Fibroblast of skin of scalp (primary cell): ENCODE measurements around the gene PHLDA1.

Source experiments
- DNase-seq: peaks from one replicate; pipeline ENCODE4 v3.0.0-alpha.2; 2013

Gene PHLDA1

DNA sequence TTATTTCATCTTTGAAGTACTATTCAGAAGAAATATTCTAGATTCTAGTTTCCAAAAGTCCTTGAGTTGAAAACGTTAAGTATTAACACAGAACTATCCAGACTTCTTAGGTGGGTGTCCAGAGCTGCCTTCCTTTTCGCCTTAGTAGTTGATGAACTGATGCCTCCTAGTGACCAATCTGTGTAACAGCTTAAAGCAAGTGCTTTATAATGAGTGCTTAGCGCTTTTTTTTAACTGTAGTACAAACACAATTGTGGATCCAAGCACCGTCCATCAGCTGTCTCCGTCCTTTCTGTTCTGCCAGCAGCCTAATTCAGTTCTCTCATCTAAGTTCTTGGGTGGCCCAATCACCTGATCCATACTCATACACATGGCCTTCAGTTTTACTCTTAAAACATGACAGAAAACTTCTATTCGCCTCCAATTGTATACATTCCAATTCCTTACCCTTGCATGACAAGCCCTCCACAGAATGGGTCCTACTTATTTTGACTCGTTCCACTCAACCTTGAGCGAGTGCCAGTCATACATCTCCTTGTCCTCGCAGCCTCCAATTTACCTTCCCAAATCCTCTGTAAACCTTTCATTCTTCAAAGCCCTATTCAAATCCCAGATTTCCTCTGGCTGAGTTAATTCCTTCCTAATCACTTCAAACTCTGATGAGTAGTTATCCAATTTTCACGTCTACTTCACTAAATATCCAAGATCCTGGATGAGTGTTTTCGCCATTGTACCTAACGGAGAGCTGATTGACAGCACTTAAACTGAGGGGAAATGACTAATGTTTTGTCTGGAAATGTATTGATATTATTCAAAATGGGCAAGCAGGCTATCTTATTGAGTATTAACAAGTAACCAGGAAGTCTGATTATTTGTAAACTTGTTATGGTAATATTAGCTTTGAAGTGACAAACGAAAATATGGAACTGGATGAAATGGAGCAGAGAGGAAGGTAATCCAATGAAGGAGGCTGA is 5.8 kb upstream of the PHLDA1 start:
- DNase-seq, result peak; percentile 84

DNA sequence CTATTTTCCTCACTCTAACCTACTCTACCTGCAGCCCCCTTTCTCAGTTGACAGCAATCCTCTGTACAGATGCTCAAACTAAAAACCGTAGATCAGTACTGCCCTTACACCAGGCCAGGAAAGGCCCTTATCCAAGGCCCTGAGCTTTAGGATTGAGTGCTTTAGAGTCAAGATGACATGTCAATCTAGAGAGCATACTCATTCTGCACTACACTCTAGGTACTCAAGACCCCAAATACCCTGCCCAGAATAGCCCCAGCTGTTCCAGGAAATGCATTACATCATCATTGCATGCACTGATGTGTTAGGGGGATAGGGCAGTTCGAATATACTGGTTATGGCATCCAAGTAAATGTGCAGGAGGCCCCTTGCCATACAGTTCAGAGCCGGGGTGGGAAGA is 3.5 kb upstream of the PHLDA1 start:
- no peak for DNase-seq

DNA sequence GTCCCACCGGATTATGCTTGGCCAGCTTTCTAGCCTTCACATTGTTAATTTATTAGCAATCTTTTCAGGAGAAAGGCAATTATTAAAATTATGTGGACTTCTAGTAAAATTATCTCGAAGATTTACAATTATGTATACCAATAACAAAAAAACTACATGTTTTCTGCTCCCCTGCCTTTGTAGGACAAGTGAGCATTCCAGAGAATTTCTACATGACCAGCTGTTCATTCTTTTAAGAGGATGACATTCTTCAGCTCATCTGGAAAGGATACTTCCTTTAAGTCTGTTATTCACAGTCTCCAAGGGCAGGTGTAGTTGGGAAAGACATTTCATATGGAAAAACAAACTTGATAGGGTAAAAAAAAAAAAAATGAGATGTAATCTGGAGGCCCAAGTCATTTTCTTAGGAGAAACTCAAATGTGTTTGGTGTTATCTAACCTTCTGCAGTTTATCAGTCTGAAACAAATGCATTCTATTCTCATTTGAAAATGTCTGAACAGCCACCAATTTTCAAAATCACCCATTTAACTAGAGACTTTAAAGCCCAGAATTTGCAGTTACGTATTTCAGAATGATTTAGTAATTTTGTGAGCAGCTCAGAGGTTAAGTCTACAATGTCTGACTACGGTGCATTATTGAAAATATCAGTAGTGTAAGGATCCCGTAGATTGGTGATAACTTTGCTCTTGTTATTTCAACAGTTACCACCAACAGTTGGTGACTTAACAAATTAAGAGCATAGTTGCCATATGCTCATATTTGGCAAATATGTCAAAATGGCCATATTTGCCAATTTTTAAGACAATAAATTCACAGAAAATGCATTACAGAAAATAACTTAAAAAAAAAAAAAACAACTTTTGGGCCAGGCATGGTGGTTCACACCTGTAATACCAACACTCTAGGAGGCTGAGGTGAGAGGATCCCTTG is 1.8 kb upstream of the PHLDA1 start:
- peak; percentile 15 for DNase-seq

DNA sequence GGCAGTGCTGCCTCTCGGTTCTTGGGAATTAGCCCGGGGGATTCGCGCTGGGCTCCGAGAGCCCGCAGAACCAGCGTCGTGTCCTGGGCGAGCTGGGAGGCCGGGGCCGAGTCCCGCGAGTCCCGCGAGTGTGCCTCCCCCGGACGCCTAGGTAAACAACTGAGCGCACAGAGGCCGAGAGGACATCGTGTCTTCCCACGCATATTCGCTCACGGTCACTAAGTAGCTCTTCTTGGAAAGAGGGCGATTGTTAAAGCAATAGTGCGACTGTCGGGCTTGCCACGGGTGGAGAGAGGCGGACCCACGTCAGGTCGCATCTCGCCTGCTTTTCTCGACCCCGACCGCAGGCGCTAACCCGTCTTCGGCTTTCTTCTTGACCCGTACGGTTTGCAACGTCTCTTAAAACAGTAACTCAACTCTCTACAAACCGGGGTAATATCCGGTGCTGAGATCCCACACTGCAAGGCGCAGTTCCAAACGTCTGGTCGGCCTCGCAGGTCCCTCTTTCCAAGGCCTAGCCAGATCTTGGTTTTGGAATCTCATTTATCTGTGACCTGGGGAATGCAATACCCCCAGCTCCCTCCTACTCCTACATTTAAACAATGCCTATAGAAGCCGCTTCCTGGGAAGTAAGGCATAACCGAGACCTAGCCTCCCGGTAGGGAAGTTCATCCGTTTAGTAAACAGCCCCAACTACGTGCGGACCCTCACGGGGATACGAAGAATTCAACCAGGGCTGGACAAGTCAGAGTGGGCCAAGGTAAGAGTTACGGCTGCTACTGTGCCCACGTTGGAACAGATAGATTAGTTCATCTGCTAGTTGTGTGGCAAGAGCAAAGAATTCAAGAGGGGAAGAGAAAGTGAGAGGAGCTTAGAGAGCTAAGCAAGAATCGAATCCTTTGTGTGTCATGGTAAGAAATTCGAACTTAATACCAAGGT is 736 bp upstream of the PHLDA1 start:
- peak; percentile 52 for DNase-seq

DNA sequence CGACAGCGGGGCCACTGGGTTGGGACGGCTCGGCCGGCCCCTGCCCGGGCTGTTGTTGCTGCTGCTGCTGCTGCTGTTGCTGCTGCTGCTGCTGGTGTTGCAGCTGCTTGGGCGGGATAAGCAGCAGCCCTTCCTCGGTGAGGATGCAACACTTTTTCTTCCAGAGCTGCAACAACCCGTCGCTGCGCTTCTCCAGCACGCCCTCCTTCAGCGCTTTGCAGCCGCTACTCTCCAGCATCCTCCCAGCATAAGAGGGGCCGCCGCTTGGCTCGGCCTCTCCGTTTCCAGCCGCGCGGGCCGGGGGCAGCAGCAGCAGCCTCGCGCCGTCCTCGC is 529 bp downstream of the PHLDA1 start:
- no peak for DNase-seq

DNA sequence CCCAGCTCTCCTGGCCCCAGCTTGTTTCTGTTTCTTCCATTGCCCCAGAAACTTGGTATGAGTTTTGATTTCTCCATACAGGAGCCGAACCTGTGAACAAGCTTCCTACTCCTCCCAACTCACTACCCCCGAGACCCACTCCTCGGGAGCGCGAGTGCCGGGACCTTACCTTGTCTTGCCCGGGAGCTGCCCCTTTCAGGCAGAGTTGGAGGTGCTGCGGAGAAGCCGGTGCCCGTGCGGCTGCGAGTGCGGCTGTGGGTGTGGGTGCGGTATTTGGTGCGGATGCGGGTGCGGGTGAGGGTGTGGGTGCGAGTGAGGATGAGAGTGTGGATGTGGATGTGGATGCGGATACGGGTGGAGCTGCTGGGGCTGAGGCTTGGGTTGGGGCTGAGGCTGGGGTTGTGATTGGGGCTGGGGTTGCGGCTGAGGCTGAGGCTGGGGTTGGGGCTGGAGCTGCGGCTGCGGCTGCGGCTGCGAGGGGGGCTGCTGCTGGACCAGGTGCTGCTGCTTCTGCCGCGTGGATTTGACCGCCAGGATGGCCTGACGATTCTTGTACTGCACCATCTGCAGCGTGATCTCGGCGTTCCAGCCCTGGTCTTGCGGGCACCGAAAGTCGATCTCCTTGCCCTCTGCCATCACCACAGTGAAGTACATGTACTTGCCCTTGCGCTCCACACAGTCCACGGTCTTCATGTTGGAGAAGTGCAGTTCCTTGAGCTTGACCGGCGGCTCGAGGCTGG is 1.1 kb downstream of the PHLDA1 start:
- DNase-seq, result peak; percentile 49

DNA sequence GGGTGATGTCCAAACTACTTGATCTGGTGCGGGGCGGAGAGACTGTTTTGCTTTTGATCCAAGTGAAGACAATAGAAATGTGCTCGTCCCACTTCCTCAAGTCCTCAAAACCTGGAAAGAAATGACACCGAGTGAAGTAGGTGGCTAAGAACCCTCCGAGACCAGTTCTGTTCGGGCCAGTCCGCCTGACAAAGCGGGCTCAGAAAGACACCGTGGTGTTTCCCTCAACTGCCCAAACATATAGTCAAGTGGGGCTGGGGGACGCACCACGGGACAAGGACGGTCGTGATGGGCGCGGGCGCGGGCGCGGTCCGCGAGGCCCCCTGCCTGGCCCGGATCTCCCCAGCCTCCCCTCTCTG is 1.6 kb downstream of the PHLDA1 start:
- peak; percentile 44 for DNase-seq

DNA sequence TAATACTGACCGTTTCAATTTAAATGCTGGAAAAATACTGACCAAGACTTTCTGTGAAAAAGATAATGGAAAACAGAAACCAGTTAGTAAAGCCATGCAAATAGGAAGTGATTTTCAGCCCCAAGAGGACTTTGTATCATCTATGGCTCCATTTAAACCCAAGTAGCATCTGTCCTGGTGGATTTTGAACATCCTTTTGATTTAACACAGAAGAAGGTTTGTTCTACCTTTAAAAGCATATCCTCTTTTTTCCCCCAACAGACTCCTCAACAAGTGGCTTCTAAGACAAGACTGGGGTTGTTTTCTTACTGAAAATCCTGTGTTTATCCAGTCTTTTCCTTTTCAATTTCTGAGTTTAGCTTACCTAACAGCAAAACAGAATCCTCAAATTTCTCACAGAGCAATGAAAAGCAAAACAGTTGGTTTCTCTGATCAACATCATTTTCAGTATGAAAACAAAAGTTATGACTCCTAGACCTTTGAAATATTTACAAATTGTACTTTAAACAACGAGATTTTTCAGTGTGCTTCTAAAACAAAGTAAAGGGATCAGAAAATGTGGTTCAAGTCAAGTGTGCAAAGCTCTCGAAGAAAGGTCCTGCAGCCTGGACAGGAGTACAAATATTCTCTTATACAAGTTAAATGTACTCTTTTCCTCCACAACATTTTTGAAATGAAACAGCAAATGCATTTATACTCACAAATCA is 2.9 kb downstream of the PHLDA1 start:
- DNase-seq, result no peak

DNA sequence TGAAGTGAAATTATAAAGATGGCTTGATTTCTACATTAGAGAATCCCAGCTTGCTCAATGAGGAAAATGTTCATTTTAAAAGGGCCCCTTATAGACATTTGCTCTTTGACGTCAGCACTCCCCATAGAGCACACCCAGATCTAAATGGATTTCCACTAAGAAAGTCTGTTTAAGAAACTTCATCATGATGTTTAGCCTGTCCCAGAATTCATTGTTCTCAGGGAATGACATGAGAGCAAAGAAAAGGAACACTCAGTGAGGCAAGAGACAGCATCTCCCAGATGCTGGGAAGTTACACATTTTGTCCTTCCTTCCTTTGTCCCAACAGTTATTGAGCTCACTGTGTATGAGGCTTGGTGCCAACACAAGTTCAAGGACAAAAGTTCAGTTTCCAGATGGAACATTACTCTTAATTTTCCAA is 4.9 kb downstream of the PHLDA1 start:
- peak; percentile 11 for DNase-seq

DNA sequence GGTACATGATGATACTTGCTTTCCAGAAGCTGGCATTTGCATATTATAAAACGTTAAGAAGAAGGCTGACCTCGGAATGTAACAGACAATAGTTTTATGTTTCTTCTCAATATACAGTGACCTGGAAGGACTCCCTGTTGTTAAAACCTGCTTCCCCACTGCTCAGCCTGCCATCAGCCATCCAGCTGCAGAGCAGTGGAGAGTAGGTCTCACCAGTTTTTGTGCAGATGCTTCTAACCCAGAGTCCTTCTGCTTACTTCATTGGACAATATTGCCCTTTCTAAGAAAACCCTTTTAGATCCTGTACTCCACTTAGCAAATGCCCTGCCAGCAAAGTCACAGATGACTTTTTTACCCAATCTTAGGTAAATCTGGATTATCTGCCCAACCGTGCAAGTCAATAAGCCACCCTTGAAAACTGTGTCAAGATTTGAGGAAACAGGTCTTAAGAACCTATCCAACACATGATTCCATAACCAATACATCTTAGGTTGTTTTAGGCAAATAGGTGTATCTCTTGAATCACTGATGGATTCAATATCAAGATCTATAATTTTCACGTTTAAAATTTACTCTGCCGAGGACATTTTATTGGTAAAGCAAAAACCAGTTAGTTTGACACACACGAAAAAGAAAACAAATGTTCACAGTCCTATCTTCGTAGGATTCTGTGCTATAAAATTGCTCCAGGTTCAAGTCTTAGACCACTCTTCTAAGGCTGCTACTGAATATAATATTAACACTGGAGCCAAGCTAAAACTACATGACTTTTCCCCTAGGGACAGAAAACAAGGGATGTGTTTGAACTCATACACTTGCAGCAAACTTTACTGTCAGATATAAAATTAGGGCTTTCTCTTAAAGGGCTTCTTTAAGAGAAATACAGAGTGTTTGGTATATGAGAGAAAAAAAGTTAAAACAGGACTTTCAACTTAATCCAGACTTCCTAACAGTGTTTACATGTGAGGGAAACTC is 5.7 kb downstream of the PHLDA1 start:
- peak; percentile 17 for DNase-seq

DNA sequence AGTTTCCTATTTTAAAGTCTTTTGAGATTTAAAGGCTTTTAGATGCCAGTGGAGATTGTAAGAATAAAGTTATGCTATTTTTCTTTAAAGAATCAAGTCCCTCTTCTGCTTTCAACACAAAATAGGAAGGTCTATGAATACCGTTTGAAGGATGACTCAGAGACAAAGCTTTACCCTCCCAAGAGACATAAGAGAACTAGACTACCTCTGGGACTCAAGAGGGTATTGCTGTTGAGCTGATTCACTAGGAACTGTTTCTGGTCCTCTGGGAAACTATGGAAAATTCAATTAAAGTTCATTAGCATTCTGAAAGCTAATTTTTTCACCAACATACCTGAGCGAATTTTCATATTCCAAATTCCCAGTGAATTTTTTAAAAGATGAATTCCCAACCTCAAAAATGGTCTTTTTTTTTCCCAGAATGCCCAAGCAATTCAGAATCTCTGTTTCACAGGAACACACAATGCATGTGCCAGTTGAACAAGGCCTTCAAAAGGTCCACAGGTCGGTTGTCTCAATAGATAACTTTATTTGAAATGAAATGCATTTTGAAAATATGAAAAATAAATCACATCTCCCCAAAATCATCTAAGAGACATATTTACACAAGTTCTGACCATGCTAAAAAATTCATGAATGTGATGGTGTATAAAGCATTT is 6.5 kb downstream of the PHLDA1 start:
- DNase-seq, result peak; percentile 91

DNA sequence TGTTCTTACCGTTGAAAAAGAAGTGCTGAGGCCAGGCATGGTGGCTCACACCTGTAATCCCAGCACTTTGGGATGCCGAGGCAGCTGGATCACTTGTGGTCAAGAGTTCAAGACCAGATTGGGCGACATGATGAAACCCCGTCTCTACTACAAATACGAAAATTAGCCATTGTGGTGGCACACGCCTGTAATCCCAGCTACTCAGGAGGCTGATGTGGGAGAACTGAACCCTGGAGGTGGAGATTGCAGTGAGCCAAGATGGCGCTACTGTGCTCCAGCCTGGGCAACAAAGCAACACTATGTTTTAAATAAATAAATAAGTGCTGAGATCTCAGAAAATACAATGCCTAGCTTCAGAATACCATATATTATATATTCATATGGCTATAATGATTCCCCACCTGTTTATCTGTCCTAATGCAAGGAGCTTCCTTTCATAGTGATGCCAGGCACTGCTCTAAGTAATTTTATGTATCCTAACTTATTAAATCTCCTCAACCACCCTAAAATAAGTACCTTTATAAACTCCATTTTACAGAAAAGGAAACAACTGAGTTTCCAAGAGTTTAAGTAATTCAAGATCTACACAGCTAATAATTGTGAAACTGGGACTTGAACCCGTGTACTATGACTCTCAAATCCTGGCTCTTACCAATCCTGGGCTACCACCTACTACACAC is 7.3 kb downstream of the PHLDA1 start:
- DNase-seq, result no peak

DNA sequence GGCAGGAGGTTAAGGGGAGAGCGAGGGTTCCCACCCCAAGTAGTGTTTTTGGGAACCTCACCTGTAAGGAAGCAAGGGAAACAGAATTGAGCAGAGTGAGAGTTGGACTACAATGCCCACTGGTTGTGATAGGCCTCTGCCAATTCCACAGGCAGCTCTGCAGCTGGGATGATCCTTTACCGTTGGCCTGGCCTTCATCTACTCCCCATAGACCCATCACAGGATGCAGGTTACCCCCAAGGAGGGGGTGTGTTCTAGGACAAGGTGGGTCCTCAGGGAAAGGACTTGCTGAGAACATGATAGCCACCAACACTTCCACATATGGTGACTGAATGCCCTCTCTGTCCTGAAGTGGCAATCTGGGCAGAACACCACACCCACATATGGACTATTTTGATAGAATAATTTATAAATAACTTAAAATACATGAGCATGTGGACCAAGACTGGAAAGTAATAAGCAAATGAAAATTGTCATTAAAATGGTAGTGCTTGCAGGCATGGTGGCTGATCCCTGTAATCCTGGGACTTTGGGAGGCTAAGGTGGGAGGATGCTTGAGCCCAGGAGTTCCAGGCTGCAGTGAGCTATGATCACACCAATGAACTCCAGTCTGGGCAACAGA is 8.4 kb downstream of the PHLDA1 start:
- DNase-seq, result no peak

DNA sequence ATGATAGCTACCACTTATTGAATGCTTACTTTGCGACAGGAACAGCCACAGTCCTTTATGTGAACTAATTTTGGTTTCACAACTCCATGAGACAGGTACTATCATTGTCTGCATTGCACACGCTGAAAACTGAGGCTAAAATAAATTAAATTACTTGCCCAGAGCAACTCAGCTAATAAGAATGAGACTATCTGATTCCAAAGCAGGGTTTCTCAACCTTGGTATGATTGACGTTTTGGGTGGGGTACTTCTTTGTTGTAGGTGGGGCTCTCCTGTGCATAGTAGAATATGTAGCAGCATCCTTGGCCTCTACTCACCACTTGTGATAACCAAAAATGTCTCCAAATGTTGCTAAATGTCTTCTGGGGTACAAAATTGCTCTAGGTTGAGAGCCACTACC is 9.1 kb downstream of the PHLDA1 start:
- DNase-seq, result no peak

DNA sequence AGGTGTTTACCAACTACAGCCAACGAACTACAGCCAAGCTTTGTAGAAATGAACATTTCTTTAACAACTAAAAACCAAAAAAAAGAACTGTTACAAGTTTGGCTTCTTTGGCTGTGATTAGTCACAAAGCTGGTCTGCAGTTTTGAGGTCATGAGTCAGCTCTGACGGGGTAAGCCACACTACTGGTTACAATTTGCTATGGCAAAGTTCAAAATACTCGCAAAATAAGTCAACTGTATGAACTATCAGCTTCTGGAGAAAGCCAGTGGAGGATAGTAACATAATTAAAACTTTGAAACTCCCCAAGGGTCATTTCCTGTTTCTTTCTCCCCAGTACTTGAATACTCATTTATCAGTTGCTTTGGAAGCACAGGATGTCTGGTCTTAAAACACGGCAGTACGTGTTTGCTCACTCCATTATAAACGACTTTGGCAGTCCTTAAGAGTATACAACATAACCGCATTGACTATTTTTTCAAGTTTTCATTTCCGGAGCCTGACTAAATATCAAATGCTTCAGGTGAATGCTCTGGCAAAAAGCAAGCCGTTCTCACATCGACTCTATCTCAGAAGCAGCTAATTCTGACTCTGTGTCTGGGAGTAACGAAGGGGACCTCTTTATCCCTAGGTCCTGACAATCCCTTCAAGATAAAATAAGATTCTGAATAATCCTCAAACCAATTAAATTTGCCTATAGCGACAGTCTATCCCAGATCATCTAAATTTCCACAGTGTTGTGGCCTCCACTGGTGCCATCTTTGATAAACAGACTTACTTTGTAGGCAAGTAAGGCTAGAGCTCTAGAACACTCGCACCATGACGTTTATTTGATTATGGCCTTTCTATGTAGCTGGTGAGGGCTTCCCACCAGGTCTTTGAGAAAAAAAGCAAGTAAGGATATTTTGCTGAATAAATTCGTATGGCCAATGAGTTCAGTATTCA is 10.6 kb downstream of the PHLDA1 start:
- peak; percentile 93 for DNase-seq

DNA sequence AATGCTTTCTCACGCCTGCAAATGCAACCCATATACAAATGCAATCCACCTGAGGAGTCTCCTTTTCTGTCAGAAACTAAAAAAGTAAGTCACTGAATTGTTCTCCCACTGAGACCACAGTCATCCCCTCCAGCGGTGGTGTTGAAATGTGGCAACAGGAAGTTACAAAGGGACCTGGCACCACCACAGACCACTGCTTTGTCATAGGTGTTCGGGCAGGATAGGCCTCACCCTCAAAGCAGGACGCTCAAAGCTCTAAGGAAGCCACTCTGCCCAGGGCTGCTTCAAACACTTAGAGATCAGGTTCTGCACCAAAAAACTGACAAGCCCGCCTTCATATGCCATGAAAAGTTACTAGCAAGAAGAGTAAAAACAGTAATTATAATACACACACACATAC is 11.3 kb downstream of the PHLDA1 start:
- peak; percentile 64 for DNase-seq

DNA sequence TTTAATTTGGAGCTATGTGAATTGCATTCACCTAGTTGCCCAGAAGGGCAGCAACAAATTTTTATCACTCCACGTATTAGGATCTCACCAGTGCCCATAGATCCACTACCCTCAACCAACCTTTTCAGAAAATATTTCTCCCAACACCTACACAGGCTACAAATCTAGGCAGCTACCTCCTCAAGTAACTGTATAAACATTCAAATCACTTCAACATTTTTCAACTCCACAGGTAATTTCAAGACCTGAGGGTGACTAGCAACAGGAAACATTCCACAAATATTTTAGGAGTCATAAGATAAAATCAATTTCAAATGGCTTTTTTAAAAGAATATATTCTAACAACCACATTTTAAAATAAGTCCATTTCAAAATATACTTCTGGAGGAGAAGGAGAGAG is 12.9 kb downstream of the PHLDA1 start:
- no peak for DNase-seq
